ENCODE data around the gene ZNF451.

DNA sequence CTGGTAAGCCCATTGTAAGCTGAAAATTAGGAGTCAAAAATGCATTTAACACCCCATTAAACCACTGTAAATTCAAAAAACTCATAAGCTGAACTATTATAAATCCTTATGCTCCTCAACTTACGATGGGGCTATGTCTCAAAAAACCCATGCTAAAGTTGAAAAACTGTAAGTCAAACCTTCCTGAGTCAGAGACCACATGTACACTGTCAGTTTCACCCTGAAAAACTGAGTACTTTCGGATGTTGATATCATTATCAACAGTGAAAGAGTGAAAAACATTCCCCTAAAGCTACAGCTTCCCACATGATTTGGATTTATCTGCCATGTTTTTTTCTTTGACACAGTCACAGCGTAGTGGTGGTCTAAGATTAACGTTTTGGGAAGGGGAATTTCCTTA, 117.9 kb downstream of the ZNF451 start:
- no peak for TF ChIP-seq CTCF (IDR thresholded peaks at IDR 0.05)
- no peak for TF ChIP-seq ZFX (IDR thresholded peaks at IDR 0.05; ENCODE audit: borderline replicate concordance)

Data from 22Rv1 (cell line).